ENCODE measurements around the gene DYSF. TPM values are rescaled to one million over a fixed set of nuclear protein-coding genes. Genes with fewer than 3 reads are reported as not detected.

The DYSF gene
- polyA plus RNA-seq, 1 donor from 2014 or later = 0.04 TPM

DNA sequence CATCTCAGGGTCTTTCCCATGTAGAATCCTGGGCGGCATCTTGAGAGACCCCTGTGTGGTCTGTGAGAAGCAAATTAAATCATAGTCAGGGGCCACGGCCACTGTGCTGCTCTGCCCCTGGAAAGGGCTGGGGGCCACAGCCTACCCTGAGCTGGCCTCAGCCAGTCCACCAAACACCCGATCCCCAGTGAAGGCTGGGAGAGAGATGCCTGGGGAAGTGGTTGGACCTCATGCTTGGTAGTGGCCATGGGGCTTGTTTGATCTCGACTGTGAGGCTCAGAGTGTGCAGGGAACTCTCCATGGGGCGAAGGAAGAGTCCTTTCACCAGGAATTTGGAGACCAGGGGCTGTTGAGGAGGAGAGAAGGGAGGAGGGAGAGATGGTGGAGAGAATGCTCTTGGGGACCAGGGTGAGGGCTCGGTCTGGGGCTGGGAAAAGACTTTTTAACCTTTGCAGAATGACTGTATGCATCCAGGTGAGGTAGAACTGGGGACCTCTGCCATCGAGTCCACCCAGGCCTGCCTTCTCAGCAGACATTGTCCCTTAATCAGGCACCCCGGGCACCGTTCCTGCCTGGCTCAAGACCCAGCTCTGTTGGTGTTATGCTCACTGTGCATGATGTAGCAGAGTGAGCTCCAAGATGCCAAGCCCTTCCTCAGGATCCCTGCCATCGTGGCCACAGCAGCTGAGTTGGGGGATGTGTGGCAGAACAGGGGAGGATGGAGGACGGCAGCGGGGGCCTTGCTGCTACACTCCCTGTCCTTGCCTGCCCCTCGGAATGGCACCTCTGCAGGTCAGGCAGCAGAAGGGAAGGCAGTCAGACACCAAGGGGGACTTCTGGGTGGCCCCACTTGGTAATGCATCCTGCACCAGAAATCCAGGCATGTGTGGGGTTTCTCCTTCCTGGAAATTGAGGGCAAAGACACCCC, 249.9 kb downstream of the DYSF start:
- Histone ChIP-seq H3K27ac (ENCODE audit: low read length) (no peak overlapping the region), H3K4me3 (ENCODE audit: low read length) (no peak overlapping the region), H3K9me2 (ENCODE audit: insufficient read depth, low read length) (no peaks in the 10 kb centered on the region), H2AFZ (ENCODE audit: low read depth, low read length) (no peak overlapping the region), H3K9me3 (ENCODE audit: low read length) (no peaks in the 10 kb centered on the region), H3K36me3 (ENCODE audit: insufficient read depth, low read length) (no peaks in the 10 kb centered on the region), H3K79me2 (replicated peaks; ENCODE audit: insufficient read depth, low read length) (no peaks in the 10 kb centered on the region), H3K4me2 (ENCODE audit: low read length) (no peak overlapping the region), H4K20me1 (ENCODE audit: insufficient read depth) (no peaks in the 10 kb centered on the region), H3F3A (ENCODE audit: insufficient read depth, low read length, poor library complexity, severe bottlenecking) (no peaks in the 10 kb centered on the region), H3K27me3 (ENCODE audit: insufficient read depth, low read depth, low read length) (no peaks in the 10 kb centered on the region), H3K9ac (ENCODE audit: low read length) (no peak overlapping the region)
- TF ChIP-seq EP300 (conservative IDR thresholded peaks at IDR 0.05; ENCODE audit: poor library complexity, severe bottlenecking) (no peak), CTCF (IDR thresholded peaks at IDR 0.05; ENCODE audit: poor library complexity, severe bottlenecking) (no peak), TAF1 (IDR thresholded peaks at IDR 0.05; ENCODE audit: low read depth) (no peak), MXI1 (conservative IDR thresholded peaks at IDR 0.05; ENCODE audit: poor library complexity, severe bottlenecking) (no peak), REST (IDR thresholded peaks at IDR 0.05; ENCODE audit: borderline replicate concordance) (no peak), SMC3 (conservative IDR thresholded peaks at IDR 0.05; ENCODE audit: poor library complexity) (no peak), RAD21 (conservative IDR thresholded peaks at IDR 0.05) (no peak), POLR2AphosphoS5 (IDR thresholded peaks at IDR 0.05) (no peak), EZH2 (IDR thresholded peaks at IDR 0.05; ENCODE audit: borderline replicate concordance, insufficient read depth, low read length, poor library complexity, severe bottlenecking) (no peak)

- no peak for TF ChIP-seq CTCF (IDR thresholded peaks at IDR 0.05; ENCODE audit: poor library complexity, severe bottlenecking)
- Histone ChIP-seq H3K9me2 (ENCODE audit: insufficient read depth, low read length) (no peaks in the 10 kb centered on the region), H2AFZ (ENCODE audit: low read depth, low read length) (no peak overlapping the region)
These were observed 250.8 kb downstream of the DYSF start for GRCh38 chr2:71704131-71704561.

More at GRCh38 chr2:71704131-71704561, 250.8 kb downstream of the DYSF start:
- Histone ChIP-seq H3K9me3 (ENCODE audit: low read length) (no peaks in the 10 kb centered on the region), H3K9ac (ENCODE audit: low read length) (no peak overlapping the region), H3K79me2 (replicated peaks; ENCODE audit: insufficient read depth, low read length) (no peaks in the 10 kb centered on the region), H3K27me3 (ENCODE audit: insufficient read depth, low read depth, low read length) (no peaks in the 10 kb centered on the region), H3K4me3 (ENCODE audit: low read length) (no peak overlapping the region), H3F3A (ENCODE audit: insufficient read depth, low read length, poor library complexity, severe bottlenecking) (no peaks in the 10 kb centered on the region), H4K20me1 (ENCODE audit: insufficient read depth) (no peaks in the 10 kb centered on the region), H3K27ac (ENCODE audit: low read length) (no peak overlapping the region), H3K36me3 (ENCODE audit: insufficient read depth, low read length) (no peaks in the 10 kb centered on the region), H3K4me2 (ENCODE audit: low read length) (no peak overlapping the region)

Data from neural cell (in vitro differentiated cells).